ENCODE data around the gene RUVBL1.
A peak's percentile ranks its signal among the peaks of the same experiment; 100 is the strongest.

RUVBL1 gene

DNA sequence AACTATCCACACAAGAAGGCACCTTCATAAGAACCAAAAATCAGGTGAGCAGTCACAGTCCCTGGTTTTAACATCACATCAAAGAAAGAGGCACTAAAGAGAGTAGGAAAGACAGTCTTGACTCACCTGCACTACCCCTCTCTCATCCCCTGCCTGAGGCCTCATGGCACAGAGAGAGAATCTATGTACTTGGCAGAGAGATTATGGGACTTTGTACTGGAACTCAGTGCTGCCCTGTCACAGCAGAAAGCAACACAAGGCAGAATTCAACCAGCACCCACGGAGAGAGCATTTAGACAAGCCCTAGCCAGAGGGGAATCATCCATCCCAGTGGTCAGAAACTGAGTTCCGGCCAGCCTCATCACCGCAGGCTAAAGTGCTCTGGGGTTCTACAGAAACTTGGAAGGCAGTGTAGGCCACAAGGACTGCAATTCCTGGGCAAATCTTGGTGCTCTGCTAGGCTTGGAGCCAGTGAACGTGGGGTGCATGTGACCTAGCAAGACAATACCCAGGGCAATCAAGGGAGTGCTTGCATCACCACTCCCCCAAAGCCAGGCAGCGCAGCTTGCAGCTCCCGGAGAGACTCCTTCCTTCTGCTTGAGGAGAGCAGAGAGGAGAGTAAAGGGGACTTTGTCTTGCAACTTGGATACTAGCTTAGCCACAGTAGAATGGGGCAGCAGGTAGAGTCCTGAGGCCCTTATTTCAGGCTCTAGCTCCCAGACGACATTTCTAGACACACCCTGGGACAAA, 8.5 kb upstream of the RUVBL1 start:
- H3K4me3 ChIP-seq (ENCODE audit: low read depth, low read length): no peak overlapping the region
- H3K36me3 ChIP-seq (ENCODE audit: control insufficient read depth, insufficient read depth, low read length): no peaks in the 10 kb centered on the region
- no peaks in the 10 kb centered on the region for H3K9me3 ChIP-seq (ENCODE audit: control insufficient read depth, insufficient read depth, low read length)
- H3K27me3 ChIP-seq (ENCODE audit: control insufficient read depth, insufficient read depth, low read length): no peaks in the 10 kb centered on the region
- H3K27ac ChIP-seq (ENCODE audit: low read depth, low read length): no peak overlapping the region
- no peaks in the 10 kb centered on the region for H3K4me1 ChIP-seq (ENCODE audit: control insufficient read depth, insufficient read depth, low read length)
- H3K9ac ChIP-seq (ENCODE audit: low read depth, low read length): no peak overlapping the region

DNA sequence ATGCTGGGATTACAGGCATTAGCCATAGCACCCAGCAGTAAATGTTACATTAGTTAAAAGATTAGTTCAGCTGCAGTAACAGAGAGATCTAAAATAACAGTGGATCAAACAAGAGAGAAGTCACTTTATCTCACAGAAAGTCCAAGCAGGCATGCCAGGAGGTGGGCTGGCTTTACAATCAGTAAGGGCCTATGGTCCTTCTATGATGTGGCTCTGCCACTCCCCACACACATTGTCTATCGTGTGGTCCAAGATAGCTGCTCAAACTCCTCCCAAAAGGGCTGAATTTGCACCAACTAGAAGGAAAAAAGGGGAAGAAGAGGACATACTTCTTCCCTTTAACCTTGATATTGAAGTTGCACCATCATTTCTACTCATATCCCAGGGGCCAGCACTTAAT, 4.6 kb upstream of the RUVBL1 start:
- peaks cover 4% of the 10 kb centered on the region; the same call in 1 of the 2 replicates for H3K4me1 ChIP-seq (ENCODE audit: control insufficient read depth, insufficient read depth, low read length)
- H3K9me3 ChIP-seq (ENCODE audit: control insufficient read depth, insufficient read depth, low read length): no peaks in the 10 kb centered on the region
- no peak overlapping the region for H3K27ac ChIP-seq (ENCODE audit: low read depth, low read length)
- H3K4me3 ChIP-seq (ENCODE audit: low read depth, low read length): no peak overlapping the region
- no peaks in the 10 kb centered on the region for H3K36me3 ChIP-seq (ENCODE audit: control insufficient read depth, insufficient read depth, low read length)
- H3K27me3 ChIP-seq (ENCODE audit: control insufficient read depth, insufficient read depth, low read length): no peaks in the 10 kb centered on the region
- no peak overlapping the region for H3K9ac ChIP-seq (ENCODE audit: low read depth, low read length)

DNA sequence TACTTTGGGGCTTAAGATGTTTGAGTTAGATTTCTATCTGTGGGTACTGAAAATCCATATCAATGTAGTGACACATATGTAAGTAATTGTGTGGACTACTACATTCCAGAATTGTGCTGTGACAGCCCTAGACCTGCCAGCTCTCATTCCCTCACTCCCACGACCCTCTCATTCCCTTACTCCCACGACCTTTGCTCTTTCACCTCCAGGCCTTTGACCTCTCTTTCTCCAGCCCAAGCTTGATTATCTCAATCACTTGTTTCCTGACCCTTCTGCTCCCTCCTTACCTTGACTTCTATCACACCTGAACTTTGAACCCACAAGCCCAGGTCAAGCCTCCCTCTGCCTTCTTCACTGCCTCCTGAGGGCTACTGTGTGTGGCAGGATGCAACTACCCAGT, 3.6 kb upstream of the RUVBL1 start:
- Histone ChIP-seq H3K36me3 (ENCODE audit: control insufficient read depth, insufficient read depth, low read length) (no peaks in the 10 kb centered on the region), H3K9ac (ENCODE audit: low read depth, low read length) (no peak overlapping the region), H3K4me1 (ENCODE audit: control insufficient read depth, insufficient read depth, low read length) (peaks cover 10% of the 10 kb centered on the region), H3K27me3 (ENCODE audit: control insufficient read depth, insufficient read depth, low read length) (no peaks in the 10 kb centered on the region), H3K27ac (ENCODE audit: low read depth, low read length) (no peak overlapping the region), H3K9me3 (ENCODE audit: control insufficient read depth, insufficient read depth, low read length) (no peaks in the 10 kb centered on the region), H3K4me3 (ENCODE audit: low read depth, low read length) (no peak overlapping the region)

DNA sequence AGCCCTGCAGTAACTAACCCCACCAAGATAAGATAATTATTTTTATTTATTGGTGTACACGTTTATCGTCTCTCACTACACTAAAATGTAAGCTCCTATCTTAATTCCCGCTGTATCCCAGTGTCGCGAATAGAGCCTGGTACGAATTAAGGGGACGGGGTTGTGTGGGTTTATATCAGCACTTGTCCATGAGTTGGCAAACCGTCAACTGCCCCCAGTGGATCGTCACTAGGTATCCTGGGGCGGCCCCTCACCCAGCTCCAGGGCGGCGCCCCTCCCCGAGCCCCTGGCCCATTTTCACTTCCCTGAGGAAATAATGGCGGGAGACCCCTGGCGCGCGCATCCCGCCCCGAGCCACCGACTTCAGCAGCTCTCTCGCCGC, 465 bp downstream of the RUVBL1 start:
- peak overlapping the region; percentile 98 for H3K4me3 ChIP-seq (ENCODE audit: low read depth, low read length)
- peaks cover 19% of the 10 kb centered on the region for H3K36me3 ChIP-seq (ENCODE audit: control insufficient read depth, insufficient read depth, low read length)

DNA sequence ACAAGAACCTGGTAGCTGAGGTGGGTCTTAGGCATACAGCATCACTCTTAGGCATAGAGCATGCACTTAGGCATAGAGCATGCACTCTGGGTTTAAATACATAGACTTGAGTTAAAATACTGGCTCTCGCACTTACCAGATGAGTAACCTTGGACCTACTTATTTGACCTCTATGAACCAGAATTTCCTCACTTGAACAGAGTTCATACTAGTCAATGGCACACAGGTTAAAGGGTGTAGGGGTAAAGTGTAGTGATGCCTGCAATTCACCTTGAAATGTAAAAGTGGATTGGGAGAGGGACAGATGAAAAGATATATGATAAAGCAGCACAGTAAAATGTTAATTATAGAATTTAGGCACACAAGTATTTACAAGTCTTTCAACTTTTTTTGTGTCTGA, 1.6 kb downstream of the RUVBL1 start:
- H3K9ac ChIP-seq (ENCODE audit: low read depth, low read length): no peak overlapping the region

More for the DNA sequence above, 465 bp downstream of the RUVBL1 start:
- Histone ChIP-seq H3K9ac (ENCODE audit: low read depth, low read length) (peak overlapping the region; percentile 97), H3K4me1 (ENCODE audit: control insufficient read depth, insufficient read depth, low read length) (peaks cover 10% of the 10 kb centered on the region), H3K27me3 (ENCODE audit: control insufficient read depth, insufficient read depth, low read length) (no peaks in the 10 kb centered on the region), H3K9me3 (ENCODE audit: control insufficient read depth, insufficient read depth, low read length) (no peaks in the 10 kb centered on the region), H3K27ac (ENCODE audit: low read depth, low read length) (peak overlapping the region; percentile 98)

DNA sequence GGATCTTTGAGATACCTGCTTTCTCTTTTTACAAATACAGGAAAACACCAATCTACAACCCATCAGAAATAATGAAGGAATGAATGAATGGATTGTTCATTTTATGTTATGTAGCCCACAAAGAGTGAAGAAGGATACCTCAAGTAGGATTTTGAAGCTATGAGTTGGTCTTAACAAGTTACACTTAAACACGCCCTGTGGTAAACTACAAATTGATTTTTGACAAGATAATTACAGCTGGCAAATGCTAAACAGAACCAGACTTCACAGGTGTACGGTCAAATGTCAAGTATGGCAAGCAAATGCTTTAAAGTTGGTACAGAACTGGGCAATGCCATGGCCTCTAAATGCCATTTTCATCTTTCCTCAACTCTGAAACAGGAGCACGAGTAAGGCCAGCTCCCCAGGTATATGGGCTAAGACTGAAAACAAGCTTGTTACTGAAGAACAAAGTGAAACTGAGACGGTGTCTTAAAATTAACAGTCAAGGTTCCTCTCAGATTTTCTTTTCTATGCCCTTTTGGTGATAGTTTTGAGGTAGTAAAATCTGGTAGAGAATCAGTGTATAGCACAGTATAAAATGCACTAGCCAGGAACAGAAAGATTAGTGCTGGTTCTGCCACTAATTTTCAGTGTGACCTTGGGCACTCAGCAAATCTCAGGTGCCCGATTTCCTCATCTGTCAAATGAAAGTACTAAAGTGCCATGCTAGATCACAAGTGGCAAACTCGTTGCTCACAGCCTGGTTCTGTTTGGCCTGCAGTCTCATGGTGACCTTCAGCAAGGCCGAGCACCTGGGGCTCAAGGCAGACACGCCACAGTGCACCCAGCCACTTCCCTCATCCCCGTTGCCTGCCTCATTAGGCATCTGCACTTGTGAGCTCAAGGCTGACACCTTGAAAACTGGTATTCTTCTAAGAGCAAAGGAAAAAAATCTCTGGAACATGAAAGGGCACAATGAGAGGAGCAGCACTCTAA, 9.5 kb downstream of the RUVBL1 start:
- Histone ChIP-seq H3K4me1 (ENCODE audit: control insufficient read depth, insufficient read depth, low read length) (no peaks in the 10 kb centered on the region), H3K36me3 (ENCODE audit: control insufficient read depth, insufficient read depth, low read length) (peaks cover 94% of the 10 kb centered on the region), H3K9ac (ENCODE audit: low read depth, low read length) (no peak overlapping the region), H3K27me3 (ENCODE audit: control insufficient read depth, insufficient read depth, low read length) (no peaks in the 10 kb centered on the region), H3K9me3 (ENCODE audit: control insufficient read depth, insufficient read depth, low read length) (no peaks in the 10 kb centered on the region), H3K4me3 (ENCODE audit: low read depth, low read length) (no peak overlapping the region), H3K27ac (ENCODE audit: low read depth, low read length) (no peak overlapping the region)

More for the DNA sequence above, 1.6 kb downstream of the RUVBL1 start:
- Histone ChIP-seq H3K9me3 (ENCODE audit: control insufficient read depth, insufficient read depth, low read length) (no peaks in the 10 kb centered on the region), H3K4me1 (ENCODE audit: control insufficient read depth, insufficient read depth, low read length) (peaks cover 10% of the 10 kb centered on the region), H3K4me3 (ENCODE audit: low read depth, low read length) (no peak overlapping the region; the same call in 1 of the 2 replicates), H3K27ac (ENCODE audit: low read depth, low read length) (no peak overlapping the region), H3K36me3 (ENCODE audit: control insufficient read depth, insufficient read depth, low read length) (peaks cover 30% of the 10 kb centered on the region), H3K27me3 (ENCODE audit: control insufficient read depth, insufficient read depth, low read length) (no peaks in the 10 kb centered on the region)

DNA sequence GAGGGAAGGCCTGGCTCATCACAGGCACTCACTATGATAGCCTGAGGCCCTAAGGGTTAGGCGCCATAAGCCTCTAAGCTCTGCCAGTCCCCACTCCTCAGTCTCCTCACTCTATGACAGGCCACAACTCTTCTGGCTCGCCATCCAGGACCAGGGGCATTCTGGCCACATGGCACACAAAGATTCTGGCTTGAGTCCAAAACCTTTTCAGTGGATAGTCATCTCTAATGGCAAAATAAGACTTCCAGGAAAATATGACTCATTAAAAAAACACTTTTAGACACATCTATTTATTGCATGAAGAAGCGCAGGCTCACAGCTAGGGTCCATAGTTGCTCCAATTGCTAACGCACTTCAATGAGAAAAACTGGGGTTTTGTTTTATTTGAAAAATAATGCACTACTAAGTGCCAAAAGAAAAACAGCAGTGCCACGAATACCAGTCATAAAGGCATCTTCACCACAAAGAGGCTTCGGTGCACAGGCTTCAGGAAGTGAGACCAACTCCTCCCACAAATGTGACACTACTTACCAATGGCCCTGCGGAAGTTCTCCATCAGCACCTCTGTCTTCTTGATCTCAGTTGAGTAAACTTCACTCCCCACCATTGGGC, 11.1 kb downstream of the RUVBL1 start:
- no peaks in the 10 kb centered on the region for H3K9me3 ChIP-seq (ENCODE audit: control insufficient read depth, insufficient read depth, low read length)
- no peak overlapping the region for H3K9ac ChIP-seq (ENCODE audit: low read depth, low read length)
- no peaks in the 10 kb centered on the region for H3K4me1 ChIP-seq (ENCODE audit: control insufficient read depth, insufficient read depth, low read length)
- H3K27ac ChIP-seq (ENCODE audit: low read depth, low read length): no peak overlapping the region
- H3K4me3 ChIP-seq (ENCODE audit: low read depth, low read length): no peak overlapping the region
- no peaks in the 10 kb centered on the region for H3K27me3 ChIP-seq (ENCODE audit: control insufficient read depth, insufficient read depth, low read length)
- H3K36me3 ChIP-seq (ENCODE audit: control insufficient read depth, insufficient read depth, low read length): peaks cover 94% of the 10 kb centered on the region

DNA sequence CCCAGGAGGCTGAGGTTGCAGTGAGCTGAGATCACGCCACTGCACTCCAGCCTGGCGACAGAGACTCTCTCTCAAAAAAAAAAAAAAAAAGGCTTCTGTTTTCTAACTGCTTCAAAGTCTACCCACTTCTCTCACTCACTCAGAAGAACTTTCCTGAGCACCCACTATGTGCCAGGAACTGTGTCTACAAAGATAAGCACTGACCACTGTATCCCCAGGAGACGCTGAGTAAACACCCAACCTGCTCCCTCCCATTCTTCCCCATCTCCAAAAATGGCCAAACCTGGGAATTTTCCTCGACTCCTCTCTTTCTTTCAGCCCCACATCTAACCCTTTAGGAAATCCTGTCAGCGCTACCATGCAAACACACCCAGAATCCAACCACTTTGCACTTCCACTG, 12.5 kb downstream of the RUVBL1 start:
- no peaks in the 10 kb centered on the region for H3K9me3 ChIP-seq (ENCODE audit: control insufficient read depth, insufficient read depth, low read length)
- no peaks in the 10 kb centered on the region for H3K27me3 ChIP-seq (ENCODE audit: control insufficient read depth, insufficient read depth, low read length)
- H3K4me1 ChIP-seq (ENCODE audit: control insufficient read depth, insufficient read depth, low read length): no peaks in the 10 kb centered on the region
- peaks cover 95% of the 10 kb centered on the region for H3K36me3 ChIP-seq (ENCODE audit: control insufficient read depth, insufficient read depth, low read length)
- H3K4me3 ChIP-seq (ENCODE audit: low read depth, low read length): no peak overlapping the region
- no peak overlapping the region for H3K9ac ChIP-seq (ENCODE audit: low read depth, low read length)
- no peak overlapping the region for H3K27ac ChIP-seq (ENCODE audit: low read depth, low read length)

DNA sequence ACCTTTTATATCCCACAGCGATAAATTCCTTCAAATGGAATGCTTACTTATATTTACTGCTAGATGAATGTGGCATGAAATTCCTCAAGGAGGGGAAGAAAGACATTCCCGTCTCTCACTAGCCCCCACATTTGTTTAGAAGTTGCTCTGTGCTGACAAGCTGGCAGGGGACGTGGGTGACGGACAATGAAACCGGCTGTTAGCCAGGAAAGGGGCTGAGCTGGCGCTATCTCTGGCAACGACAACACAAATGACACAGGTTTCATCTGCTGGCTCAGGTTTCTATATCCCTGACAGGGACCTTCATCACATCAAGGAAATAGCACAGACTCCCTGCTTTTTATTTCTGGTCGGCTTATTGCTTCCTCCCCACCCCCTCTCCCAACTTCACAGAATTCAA, 15.8 kb downstream of the RUVBL1 start:
- no peak overlapping the region for H3K4me3 ChIP-seq (ENCODE audit: low read depth, low read length)
- H3K9me3 ChIP-seq (ENCODE audit: control insufficient read depth, insufficient read depth, low read length): no peaks in the 10 kb centered on the region
- H3K27me3 ChIP-seq (ENCODE audit: control insufficient read depth, insufficient read depth, low read length): no peaks in the 10 kb centered on the region
- H3K27ac ChIP-seq (ENCODE audit: low read depth, low read length): peak overlapping the region; percentile 40
- H3K9ac ChIP-seq (ENCODE audit: low read depth, low read length): no peak overlapping the region
- H3K36me3 ChIP-seq (ENCODE audit: control insufficient read depth, insufficient read depth, low read length): peaks cover 92% of the 10 kb centered on the region
- H3K4me1 ChIP-seq (ENCODE audit: control insufficient read depth, insufficient read depth, low read length): no peaks in the 10 kb centered on the region

DNA sequence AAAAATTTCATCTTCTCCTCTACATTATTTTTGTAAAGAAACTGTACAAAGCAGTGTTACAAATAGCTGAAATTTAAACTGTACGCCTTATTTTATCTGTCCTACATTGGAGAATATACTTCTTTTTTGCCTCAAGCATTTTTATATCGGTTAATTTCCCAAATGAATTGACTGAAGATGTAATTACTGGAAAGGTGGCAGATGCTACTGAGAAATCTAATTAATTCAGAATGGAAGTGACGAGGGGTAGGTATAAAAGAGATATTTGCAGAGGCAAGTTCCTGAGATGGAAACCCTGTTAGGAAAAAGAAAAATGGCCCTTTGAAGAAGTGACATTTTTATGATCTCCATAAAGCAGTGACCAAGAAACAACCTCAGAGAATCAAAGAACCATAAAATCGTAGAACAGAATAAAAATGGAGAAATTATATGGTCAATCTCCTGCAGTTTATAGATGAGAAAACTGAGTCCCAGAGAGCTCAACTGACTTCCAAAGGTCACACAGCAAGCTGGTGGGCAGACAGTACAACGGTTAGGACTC, 20.4 kb downstream of the RUVBL1 start:
- Histone ChIP-seq H3K4me3 (ENCODE audit: low read depth, low read length) (no peak overlapping the region), H3K4me1 (ENCODE audit: control insufficient read depth, insufficient read depth, low read length) (peaks cover 13% of the 10 kb centered on the region), H3K9ac (ENCODE audit: low read depth, low read length) (no peak overlapping the region), H3K36me3 (ENCODE audit: control insufficient read depth, insufficient read depth, low read length) (peaks cover 91% of the 10 kb centered on the region), H3K27ac (ENCODE audit: low read depth, low read length) (no peak overlapping the region), H3K27me3 (ENCODE audit: control insufficient read depth, insufficient read depth, low read length) (no peaks in the 10 kb centered on the region), H3K9me3 (ENCODE audit: control insufficient read depth, insufficient read depth, low read length) (no peaks in the 10 kb centered on the region)

Data from HUES48 (cell line).